Occipital lobe (tissue), 2 donors: Measurements from ENCODE around the gene KCNMA1. TPM values are rescaled to one million over a fixed set of nuclear protein-coding genes. Genes with fewer than 3 reads are reported as not detected.

Experiments used
- DNase-seq: peaks from one replicate; lab custom pipeline; 2025; lab: John Stamatoyannopoulos, UW
- total RNA-seq: library from RNA; depleted of rRNA; stranded (reverse); fragments of >200 nt; gene quantifications from one replicate; pipeline ENCODE4 v1.2.3, GENCODE V29; 2014

KCNMA1 gene
- total RNA-seq, 1 donor from 2014 or later = 43.0 TPM

- DNase-seq = no peak
Observed at GRCh38 chr10:77511498-77512218, 126.0 kb downstream of the KCNMA1 start.

GRCh38 chr10:77510695-77511094 is 126.9 kb downstream of the KCNMA1 start:
- DNase-seq = no peak

DNA sequence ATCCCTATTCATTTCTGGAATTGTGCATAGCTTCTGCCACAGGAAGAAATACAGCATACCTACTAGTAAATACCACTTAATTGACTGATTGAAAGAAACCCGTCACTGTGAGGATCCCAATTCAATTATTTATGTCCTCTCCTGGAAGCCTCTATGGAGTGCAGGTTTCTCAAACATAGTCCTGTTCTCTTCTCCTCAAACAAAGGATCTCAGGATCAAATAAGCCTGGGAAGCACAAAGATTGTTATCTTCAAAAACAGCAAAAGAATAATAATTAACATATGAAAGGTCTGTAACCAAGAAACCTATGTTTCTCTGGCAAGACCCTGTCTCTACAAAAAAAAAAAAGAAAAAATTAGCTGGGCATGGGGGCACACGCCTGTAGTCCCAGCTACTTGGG is 127.3 kb downstream of the KCNMA1 start:
- no peak for DNase-seq

DNA sequence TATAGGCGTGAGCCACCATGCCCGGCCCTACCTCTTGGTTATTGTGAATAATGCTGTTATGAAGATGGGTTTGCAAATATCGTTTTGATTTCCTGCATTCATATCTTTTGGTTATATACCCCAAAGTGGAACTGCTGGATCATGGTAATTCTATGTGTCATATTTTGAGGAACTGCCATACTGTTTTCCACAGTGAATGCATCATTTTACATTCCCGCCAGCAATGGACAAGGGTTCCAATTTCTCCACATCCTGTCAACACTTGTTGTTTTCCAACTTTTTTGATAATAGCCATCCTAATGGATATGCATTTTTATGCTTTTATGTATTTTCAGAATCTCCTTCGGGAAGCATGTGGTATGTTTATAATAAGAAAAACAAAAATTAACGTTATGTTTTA is 128.2 kb downstream of the KCNMA1 start:
- no peak for DNase-seq

DNA sequence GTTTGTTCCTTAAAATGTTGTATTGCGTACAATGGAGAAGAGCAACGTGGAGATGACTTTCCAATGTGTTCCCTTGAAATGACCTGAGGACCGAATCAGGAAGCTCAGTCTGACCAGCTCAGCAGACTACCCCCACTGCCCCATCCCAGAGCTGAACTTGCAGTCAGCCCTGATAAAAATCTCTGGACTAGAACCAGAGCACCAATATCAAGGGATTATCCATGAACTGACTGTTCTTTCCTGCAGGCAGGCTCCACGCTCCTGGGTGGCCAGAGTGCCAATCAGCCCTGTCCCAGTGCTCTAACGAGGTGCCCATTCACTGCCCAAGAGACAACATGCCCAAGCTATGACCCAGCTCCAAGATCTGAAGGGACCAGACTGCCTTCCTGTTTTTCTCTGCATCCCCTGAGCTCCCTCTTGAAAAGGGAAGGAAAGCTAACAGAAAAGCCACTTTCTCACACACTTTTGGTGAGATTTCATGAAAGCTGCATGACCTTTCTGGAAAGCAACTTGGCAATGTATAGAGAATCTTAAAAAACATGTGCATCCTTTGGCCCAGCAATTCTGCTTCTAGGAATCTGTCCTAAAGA is 130.2 kb downstream of the KCNMA1 start:
- no peak for DNase-seq

DNA sequence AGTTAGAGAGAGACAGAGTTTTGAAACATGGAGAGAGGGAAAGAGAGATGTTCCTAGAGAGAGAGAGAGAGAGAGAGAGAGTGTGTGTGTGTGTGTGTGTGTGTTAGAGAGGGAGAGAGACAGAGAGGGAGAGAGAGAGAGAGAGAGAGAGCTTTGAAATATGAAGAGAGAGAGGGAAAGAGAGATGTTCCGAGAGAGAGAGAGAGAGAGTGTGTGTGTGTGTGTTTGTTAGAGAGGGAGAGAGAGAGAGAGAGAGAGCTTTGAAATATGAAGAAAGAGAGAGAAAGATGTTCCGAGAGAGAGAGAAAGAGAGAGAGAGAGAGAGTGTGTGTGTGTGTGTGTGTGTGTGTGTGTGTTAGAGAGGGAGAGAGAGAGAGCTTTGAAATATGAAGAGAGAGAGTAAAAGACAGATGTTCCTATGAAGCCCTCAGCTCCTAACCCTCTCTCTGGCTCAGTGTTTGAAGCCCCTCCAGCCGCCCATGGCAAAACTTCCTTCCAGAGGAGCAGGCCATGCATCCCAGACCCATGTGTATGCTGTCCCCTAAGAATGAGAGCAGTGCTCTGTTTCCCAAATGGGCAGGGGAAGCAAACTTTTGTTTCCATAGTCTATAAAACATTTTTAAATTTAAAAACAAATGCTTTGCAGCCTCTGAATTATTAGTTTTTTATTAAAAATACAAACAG is 130.9 kb downstream of the KCNMA1 start:
- no peak for DNase-seq

- no peak for DNase-seq
Observed at GRCh38 chr10:77505431-77506334, 131.9 kb downstream of the KCNMA1 start.

DNA sequence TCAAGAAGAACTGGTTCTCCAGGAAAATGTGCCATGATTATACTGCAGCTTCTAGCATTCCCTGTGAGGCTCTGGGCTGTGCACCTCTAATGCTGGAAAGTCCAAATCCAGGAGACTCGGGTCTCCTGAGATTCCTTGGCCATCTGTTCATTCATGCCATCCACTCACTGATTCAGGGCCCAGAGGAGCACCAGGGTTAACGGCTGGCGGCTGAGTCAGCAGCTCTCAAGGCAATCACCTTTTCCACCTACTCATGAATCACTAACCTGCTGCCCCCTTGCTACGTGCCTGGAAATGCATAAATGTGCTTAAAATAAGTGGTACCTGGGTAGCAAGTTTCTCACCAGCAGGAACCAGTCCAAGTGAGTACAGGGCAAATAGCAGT is 132.7 kb downstream of the KCNMA1 start:
- no peak for DNase-seq

- DNase-seq = no peak
Observed at GRCh38 chr10:77504196-77504872, 133.3 kb downstream of the KCNMA1 start.

DNA sequence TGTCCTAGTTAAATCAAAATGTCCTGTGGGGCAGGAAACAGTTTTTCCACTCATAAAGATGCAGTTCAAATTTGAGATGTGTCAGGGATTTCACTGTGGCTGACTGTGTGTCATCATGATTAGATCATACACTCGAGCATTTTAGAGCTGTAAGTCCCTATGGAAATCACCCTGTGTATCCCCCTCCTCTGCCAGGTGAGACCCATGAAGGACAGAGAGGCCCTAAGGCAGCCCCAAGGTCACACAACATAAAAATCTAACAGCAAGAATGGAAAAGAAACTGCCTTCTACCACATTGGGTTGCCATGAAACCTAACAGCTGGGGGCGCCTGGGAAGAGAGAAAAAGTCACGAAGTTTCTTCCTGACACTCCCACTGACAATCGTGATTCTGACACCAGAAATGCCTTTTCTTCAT is 135.8 kb downstream of the KCNMA1 start:
- DNase-seq = no peak

DNA sequence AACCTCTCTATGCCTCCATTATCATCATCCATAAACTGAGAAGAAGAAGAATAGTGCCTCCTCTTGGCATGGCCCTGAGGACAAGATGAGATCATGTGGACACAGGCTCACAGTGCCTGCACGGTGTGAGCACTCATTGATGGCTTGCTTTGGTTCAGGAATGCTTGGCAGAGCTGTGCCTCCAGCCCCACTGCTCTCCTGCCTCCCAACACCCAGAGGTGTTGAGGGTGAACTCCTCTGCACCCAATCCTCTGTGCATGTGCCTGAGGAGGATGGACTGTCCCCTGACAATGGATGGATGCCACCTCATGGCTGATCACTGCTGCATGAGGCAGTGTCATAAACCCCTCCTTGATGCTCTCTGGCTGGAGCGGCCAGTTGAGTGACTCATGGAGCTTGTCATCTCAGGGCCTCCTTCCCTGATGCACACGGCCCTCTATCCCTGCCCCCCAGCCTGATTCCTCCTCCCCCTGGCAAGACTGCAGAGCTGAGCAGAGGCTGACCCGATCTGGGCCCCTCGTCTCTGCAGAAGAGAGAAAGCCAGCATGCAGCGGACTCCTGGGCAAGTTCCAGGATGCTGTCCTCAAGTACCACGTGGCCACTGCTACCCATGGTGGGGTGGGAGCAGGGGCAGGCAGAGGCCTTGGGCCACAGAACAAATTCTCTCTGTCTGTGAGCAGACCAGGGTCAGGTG is 136.3 kb downstream of the KCNMA1 start:
- DNase-seq = peak; percentile 59

DNA sequence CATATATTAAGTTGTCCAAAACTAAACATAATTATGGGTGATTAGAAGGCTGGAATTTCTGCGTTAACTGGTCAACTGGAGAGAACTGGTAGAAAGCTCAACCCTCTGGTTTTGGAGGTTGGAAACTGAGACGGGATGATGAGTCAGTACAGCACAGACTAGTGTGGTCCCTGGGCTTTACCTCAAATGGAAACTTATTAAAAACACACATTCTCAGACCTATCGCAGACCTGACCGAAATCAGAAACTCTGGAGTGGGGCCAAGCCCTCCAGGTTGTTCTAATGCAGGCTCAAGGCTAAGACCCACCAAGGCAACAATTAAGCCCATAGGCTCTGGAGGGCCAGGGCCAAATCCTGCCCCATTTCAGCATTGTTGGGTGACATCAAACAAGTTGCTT is 136.9 kb downstream of the KCNMA1 start:
- no peak for DNase-seq

GRCh38 chr10:77498829-77499228 is 138.8 kb downstream of the KCNMA1 start:
- no peak for DNase-seq

GRCh38 chr10:77498210-77498609 is 139.4 kb downstream of the KCNMA1 start:
- DNase-seq = no peak

GRCh38 chr10:77497748-77498147 is 139.9 kb downstream of the KCNMA1 start:
- DNase-seq = no peak

DNA sequence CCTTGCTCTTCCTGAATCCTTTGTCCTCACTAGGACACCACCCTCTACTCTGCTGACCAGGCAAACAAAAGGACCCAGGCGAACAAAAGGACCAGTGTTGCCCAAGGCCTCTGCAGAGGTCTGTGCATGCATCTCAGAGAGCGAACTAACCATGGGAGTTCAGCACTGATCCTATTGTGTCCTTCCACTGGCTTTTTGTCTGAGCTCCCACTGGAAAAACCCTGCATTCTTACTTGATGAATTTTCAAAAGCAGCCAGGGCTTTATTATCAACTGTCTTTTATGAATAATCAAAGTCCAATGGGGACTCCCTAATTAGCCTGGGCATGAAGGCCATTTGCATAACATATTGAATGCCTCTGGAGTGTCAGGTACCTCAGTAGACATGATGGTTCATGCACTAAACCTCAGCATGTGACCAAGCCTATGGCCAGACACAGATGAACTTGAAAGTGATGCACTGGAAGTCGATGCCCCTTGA is 140.6 kb downstream of the KCNMA1 start:
- no peak for DNase-seq

DNA sequence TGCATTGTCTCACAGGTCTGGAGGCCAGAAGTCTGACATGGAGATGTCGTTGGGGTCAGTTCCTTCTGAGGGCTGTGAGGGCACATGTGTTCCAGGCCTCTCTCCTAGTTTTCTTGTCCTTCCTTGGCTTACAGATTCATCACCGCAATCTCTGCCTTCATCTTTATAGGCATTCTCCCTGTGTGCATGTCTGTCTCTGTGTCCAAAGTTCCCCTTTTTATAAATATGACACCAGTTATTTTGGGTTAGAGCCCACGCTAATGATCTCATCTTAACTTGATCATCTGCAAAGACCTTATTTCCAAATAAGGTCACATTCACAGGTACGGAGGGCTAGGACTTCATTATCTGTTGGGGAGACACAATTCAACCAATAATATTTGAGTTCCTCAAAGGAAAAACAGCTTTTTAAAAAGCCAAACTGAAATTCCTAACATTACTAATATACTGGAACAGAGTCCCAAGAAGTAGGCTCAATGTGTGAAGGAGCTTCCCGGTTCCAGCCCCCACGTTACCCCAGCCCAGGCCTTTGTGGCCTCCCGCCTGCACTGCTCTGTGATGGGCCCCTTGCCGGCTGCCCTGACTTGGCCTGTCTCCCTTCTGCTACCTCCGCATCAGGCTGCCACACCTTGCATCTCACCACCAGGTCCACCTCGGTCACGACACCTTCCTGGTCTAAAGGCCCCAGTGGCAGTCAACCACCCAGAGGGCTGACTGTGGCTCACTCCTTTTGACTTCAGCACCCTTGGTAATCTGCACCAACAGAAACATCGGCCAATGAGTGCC is 142.7 kb downstream of the KCNMA1 start:
- DNase-seq = no peak

GRCh38 chr10:77494327-77494726 is 143.3 kb downstream of the KCNMA1 start:
- DNase-seq = no peak

GRCh38 chr10:77493851-77494261 is 143.8 kb downstream of the KCNMA1 start:
- no peak for DNase-seq
